Memory B cell (primary cell): ENCODE measurements around the gene MAN1C1.
"Not testable (repeated sequence)": the region's sequence is repeated elsewhere in the genome, so short reads cannot be mapped to it uniquely, and the experiment has no call there.

Source experiments
- ATAC-seq: fragments of 150-1000 bp; cut with Tn5 transposase; 2 replicates; pipeline ENCODE4 v1.10.0; 2021; ENCODE audit warnings: low read depth, mild to moderate bottlenecking, moderate library complexity
- DNase-seq, 2 donors: peaks; one replicate each; pipeline ENCODE4 v3.0.0; 2022; ENCODE audit warnings: low spot score in 2 of 2
- H3K27ac Mint-ChIP-seq: one replicate; pipeline ENCODE4 v1.8.0; 2022; ENCODE audit warnings: mild to moderate bottlenecking, moderate library complexity, mixed read lengths
- H3K27me3 Mint-ChIP-seq: one replicate; pipeline ENCODE4 v1.8.0; 2022; ENCODE audit warnings: mixed read lengths
- H3K36me3 Mint-ChIP-seq: one replicate; pipeline ENCODE4 v1.8.0; 2022; ENCODE audit warnings: mild to moderate bottlenecking, mixed read lengths
- H3K4me1 Mint-ChIP-seq: one replicate; pipeline ENCODE4 v1.8.0; 2022; ENCODE audit warnings: mixed read lengths
- H3K4me3 Mint-ChIP-seq: one replicate; pipeline ENCODE4 v1.8.0; 2022; ENCODE audit warnings: mild to moderate bottlenecking, moderate library complexity, mixed read lengths
- H3K9me3 Mint-ChIP-seq: one replicate; pipeline ENCODE4 v1.8.0; 2022; ENCODE audit warnings: mixed read lengths

The MAN1C1 gene

DNA sequence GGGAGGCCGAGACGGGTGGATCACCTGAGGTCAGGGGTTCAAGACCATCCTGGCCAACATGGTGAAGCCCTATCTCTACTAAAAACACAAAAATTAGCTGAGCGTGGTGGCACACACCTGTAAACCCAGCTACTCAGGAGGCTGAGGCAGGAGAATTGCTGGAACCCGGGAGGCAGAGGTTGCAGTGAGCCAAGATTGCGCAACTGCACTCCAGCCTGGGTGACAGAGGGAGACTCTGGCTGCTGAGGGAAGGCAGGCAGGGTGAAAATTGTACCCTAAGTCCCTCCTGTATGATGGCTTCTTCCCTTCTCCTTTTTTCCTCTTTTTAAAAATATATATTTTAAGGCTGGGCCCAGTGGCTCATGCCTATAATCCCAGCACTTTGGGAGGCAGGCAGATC lies 19.9 kb upstream of the MAN1C1 start:
- not testable (repeated sequence) for H3K36me3 Mint-ChIP-seq

DNA sequence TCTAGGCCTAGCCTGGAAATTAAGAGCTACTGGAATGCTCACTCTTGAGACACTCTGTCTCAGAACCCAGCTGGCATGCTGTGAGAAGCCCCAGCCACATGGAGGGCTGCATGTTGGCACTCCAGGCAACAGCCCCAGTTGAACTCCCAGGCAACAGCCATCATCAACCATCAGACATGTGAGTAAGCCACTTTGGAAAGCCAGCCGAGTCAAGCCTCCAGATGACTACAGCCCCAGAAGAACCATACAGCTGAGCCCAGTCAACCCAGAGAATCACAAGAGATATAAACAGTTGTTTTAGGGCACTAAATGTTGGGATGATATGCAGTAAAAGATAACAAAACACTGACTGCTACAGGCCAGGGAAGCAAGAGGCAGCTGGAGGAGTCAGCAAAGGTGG lies 17.7 kb upstream of the MAN1C1 start:
- Mint-ChIP-seq H3K4me1 (peaks cover 12% of the 10 kb centered on the region), H3K36me3 (peaks cover 2% of the 10 kb centered on the region), H3K9me3 (peaks cover 3% of the 10 kb centered on the region), H3K4me3 (no peak overlapping the region), H3K27me3 (peaks cover 18% of the 10 kb centered on the region), H3K27ac (no peak overlapping the region)
- ATAC-seq (no peak), DNase-seq (no peak)

More for the DNA sequence above, 19.9 kb upstream of the MAN1C1 start:
- DNase-seq, ATAC-seq, H3K4me3 Mint-ChIP-seq, H3K4me1 Mint-ChIP-seq, H3K9me3 Mint-ChIP-seq, H3K27ac Mint-ChIP-seq: not testable (repeated sequence)
- peaks cover 14% of the 10 kb centered on the region for H3K27me3 Mint-ChIP-seq

DNA sequence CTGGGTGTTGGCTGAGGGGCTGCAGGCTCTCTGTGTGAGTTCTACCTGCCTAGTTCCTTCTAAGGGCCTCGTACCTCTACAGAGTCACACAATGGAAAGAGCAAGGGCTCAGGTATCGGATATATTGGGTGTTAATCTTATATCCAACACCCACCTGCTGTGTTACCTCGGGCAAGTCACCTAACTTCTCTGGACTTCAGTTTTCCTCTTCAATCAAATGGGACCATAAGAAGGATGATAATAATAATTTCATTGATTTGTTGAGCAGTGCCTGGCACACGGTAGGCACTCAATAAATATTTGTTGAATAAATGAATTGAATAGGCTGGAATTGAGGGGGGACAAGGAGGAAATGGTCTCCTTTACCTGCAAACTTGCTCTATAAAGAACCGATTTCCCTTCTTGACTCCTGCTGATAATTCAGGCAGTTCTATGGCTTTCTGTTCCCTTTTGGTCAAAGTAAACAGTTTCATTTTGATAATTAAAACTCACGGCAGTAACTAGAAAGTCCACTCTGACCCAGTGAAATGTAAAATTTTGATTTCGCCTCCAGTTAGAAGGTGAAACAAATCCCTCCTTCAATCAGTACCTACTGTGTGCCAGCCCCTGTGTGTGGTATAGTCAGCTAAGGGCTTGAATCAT lies 16.5 kb upstream of the MAN1C1 start:
- H3K36me3 Mint-ChIP-seq, result peaks cover 2% of the 10 kb centered on the region
- H3K9me3 Mint-ChIP-seq, result peaks cover 1% of the 10 kb centered on the region
- peak; percentile 45 for ATAC-seq
- peaks cover 13% of the 10 kb centered on the region for H3K27me3 Mint-ChIP-seq
- peaks cover 12% of the 10 kb centered on the region for H3K4me1 Mint-ChIP-seq
- DNase-seq, result no peak
- no peak overlapping the region for H3K4me3 Mint-ChIP-seq
- H3K27ac Mint-ChIP-seq, result no peak overlapping the region

DNA sequence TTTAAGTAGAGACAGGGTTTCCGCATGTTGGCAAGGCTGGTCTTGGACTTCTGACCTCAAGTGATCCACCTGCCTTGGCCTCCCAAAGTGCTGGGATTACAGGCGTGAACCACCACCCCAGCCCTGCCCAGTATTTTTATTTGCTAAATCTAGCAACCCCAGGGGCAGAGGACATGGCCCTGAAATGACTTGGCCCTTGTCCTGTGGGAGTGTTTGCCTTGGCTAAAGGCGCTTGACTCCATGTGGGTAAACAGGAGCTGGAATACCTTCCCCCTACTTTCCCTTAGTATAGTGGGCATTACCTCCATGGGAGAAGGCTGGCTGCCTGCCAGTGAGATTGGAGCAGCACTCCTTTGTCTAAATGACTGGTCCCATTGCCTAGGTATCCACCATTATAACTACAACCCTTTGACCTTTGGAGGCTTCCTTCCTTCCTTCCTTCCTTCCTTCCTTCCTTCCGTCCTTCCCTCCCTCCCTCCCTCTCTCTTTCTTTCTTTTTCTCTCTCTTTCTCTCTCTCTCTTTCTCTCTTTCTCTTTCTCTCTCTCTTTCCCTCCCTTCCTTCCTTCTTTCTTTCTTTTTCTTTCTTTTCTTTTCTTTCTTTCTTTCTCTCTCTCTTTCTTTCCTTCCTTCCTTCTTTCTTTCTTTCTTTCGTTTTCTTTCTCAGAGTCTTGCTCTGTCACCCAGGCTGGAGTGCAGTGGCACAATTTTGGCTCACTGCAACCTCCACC lies 15.5 kb upstream of the MAN1C1 start:
- H3K4me1 Mint-ChIP-seq, result peaks cover 12% of the 10 kb centered on the region

DNA sequence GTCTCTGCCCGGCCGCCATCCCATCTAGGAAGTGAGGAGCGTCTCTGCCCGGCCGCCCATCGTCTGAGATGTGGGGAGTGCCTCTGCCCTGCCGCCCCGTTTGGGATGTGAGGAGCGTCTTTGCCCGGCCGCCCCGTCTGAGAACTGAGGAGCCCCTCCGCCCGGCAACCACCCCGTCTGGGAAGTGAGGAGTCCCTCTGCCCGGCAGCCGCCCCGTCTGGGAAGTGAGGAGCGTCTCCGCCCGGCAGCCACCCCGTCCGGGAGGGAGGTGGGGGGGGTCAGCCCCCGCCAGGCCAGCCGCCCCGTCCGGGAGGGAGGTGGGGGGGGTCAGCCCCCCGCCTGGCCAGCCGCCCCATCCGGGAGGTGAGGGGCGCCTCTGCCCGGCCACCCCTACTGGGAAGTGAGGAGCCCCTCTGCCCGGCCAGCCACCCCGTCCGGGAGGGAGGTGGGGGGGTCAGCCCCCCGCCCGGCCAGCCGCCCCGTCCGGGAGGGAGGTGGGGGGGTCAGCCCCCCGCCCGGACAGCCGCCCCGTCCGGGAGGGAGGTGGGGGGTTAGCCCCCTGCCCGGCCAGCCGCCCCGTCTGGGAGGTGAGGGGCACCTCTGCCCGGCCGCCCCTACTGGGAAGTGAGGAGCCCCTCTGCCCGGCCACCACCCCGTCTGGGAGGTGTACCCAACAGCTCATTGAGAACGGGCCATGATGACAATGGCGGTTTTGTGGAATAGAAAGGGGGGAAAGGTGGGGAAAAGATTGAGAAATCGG lies 12.6 kb upstream of the MAN1C1 start:
- H3K4me3 Mint-ChIP-seq, H3K36me3 Mint-ChIP-seq, H3K27ac Mint-ChIP-seq, H3K9me3 Mint-ChIP-seq, DNase-seq, ATAC-seq: not testable (repeated sequence)
- Mint-ChIP-seq H3K4me1 (peaks cover 19% of the 10 kb centered on the region), H3K27me3 (peaks cover 15% of the 10 kb centered on the region)

More for the DNA sequence above, 15.5 kb upstream of the MAN1C1 start:
- H3K27ac Mint-ChIP-seq, H3K4me3 Mint-ChIP-seq, ATAC-seq, H3K36me3 Mint-ChIP-seq, DNase-seq, H3K9me3 Mint-ChIP-seq: not testable (repeated sequence)
- peaks cover 13% of the 10 kb centered on the region for H3K27me3 Mint-ChIP-seq

DNA sequence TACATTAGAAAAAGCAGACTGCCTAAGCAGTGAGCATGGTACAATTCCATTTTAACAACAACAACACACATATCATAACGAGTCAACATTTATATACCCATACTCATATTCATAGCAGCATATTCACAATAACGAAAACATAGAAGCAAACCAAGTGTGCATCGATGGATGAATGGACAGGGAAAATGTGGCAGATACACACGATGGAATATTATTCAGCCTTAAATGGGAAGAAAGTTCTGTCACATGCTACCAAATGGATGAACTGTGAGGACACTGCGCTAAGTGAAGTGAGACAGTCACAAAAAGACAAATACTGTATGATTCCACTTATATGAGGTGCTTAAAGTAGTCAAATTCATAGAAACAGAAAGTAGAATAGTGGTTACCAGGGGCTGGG lies 9.5 kb upstream of the MAN1C1 start:
- ATAC-seq (no peak), DNase-seq (no peak)
- no peaks in the 10 kb centered on the region for H3K9me3 Mint-ChIP-seq
- H3K4me1 Mint-ChIP-seq, result peaks cover 7% of the 10 kb centered on the region
- no peaks in the 10 kb centered on the region for H3K36me3 Mint-ChIP-seq
- H3K27ac Mint-ChIP-seq, result no peak overlapping the region
- H3K27me3 Mint-ChIP-seq, result peaks cover 18% of the 10 kb centered on the region
- no peak overlapping the region for H3K4me3 Mint-ChIP-seq

DNA sequence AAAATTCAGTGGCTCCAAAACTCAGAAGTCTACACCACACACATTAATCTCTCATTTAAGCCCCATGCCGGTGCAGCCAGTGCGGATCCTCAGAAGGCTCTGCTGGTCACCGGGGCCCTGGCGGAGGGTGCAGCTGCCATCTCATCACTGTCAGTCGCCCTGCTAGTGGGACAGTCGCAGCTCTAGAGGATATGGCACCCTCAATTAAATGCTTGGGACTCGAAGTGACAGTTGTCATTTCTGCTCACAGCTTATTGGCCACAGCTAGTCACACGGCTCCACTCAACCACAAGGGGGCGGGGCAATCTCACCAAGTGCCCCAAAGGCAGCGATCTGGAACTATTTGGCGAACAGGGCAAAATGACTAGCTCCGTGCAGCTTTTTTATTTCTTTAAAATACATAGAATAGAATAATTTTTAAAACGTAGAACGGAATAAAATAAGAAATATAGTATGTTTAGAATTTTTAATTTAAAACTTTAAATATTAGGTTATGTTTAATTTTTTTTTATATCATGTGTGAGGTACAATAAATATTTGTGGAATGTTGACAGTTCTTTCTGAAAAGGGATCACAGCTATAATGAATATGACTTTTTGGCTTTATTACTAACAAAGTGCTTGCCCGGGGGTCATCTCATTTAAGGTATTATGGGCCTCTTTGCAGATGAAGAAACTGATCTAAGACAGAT lies 8.0 kb upstream of the MAN1C1 start:
- ATAC-seq, result peak; percentile 99
- Mint-ChIP-seq H3K4me3 (peak overlapping the region; percentile 35), H3K27ac (no peak overlapping the region), H3K27me3 (peaks cover 19% of the 10 kb centered on the region), H3K9me3 (no peaks in the 10 kb centered on the region), H3K4me1 (peaks cover 7% of the 10 kb centered on the region), H3K36me3 (no peaks in the 10 kb centered on the region)
- DNase-seq, result peak; percentile 73 to 79

DNA sequence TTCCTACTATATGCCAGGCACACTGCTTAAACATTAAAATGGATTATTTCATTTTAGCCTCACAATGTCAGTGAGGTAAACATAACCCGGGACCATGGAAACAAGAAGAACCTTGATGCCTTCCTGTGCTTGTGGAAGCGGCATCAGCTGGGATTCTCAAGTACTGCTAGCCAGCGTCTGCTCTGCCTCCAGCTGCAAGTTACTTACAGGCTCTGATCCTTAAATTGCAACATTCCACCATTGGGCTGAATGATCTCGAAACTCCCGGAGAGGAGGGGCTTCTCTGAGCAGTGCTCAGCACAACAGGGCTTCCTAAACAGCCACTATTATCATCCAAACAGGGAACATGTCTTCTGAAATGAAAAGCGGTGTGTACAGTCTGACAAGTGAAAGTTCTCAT lies 6.7 kb upstream of the MAN1C1 start:
- DNase-seq (no peak), ATAC-seq (no peak)
- Mint-ChIP-seq H3K27ac (no peak overlapping the region), H3K36me3 (no peaks in the 10 kb centered on the region), H3K27me3 (peaks cover 19% of the 10 kb centered on the region), H3K4me3 (no peak overlapping the region), H3K4me1 (peaks cover 13% of the 10 kb centered on the region), H3K9me3 (no peaks in the 10 kb centered on the region)

DNA sequence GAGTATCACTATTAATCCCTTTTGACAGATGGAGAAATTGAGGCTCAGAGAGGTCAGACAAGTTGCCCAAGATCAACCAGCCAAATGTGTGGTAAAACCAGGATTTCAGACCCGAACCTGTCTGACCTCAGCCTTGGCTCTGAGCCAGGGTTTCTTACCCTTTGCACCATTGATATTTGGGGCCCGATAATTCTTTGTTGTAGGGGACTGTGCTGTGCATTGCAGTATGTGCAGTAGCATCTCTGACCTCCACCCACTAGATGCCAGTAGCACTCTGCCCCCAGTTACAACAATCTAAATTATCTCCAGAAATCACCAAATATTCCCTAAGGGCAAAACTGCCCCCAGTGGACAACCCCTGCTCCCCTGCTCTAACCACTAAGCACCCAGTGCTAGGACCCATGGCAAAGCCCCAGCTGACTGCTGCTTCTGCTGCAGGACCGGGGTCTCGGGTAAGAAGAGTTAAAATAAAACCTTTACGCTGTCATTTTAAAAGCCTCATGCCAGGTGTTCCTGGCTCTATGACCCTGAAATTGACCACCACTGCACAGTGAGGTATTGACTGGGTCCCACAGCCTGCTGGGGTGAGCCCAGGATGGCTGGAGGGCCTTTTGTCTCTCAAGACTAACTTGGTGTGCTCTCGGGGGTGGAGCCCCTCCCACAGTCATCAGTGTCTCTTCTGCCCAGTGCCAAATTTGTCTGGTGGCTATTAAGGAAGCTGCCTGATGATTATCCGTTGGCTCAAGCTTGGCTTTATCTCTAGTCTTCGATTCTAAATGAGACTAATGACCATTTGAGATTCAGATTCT lies 5.6 kb upstream of the MAN1C1 start:
- H3K27ac Mint-ChIP-seq, result no peak overlapping the region
- no peaks in the 10 kb centered on the region for H3K36me3 Mint-ChIP-seq
- H3K9me3 Mint-ChIP-seq, result no peaks in the 10 kb centered on the region
- ATAC-seq, result no peak
- peaks cover 18% of the 10 kb centered on the region for H3K27me3 Mint-ChIP-seq
- peaks cover 21% of the 10 kb centered on the region for H3K4me1 Mint-ChIP-seq
- no peak overlapping the region for H3K4me3 Mint-ChIP-seq
- no peak for DNase-seq

DNA sequence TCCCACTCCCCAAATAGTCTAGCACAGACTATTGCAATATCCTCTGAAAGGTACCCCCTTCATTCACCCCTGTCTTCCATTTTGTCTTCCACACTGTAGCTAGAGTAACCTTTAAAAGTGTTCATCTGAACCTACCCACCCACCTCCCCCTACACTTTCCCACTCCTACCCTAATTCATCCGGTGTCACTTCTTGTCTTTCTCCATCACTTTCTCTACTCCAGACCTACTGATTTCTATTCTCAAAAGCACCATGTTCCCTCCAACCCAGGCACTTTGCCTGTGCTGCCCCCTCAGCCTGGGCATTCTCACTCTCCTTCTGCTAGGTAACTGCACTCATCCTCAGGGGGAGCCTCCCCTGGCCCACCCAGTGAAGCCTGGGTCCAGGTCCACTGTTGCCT lies 4.7 kb upstream of the MAN1C1 start:
- no peak overlapping the region for H3K4me3 Mint-ChIP-seq
- H3K27me3 Mint-ChIP-seq, result peaks cover 16% of the 10 kb centered on the region
- DNase-seq (no peak), ATAC-seq (no peak)
- H3K4me1 Mint-ChIP-seq, result peaks cover 21% of the 10 kb centered on the region
- H3K27ac Mint-ChIP-seq, result no peak overlapping the region
- H3K9me3 Mint-ChIP-seq, result no peaks in the 10 kb centered on the region
- no peaks in the 10 kb centered on the region for H3K36me3 Mint-ChIP-seq

DNA sequence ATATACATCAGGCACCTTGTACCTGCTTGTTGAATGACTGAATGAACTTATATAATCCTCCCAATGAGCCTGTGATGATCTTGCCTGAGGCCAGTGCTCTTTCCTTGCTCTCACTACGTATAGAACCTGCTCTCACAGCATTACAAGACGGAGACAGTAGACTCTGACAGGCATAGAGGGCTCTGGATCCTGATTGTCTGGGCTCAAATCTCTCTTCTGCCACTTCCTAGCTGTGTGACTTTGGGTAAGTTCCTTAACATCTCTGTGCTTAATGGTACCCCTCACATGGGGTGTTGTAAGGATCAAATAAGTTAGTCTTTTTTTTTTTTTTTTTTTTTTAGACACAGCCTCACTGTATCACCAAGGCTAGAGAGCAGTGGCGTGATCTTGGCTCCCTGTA lies 4.2 kb upstream of the MAN1C1 start:
- no peaks in the 10 kb centered on the region for H3K9me3 Mint-ChIP-seq
- H3K4me3 Mint-ChIP-seq, result no peak overlapping the region
- peaks cover 18% of the 10 kb centered on the region for H3K4me1 Mint-ChIP-seq
- no peak overlapping the region for H3K27ac Mint-ChIP-seq
- no peak for DNase-seq
- no peaks in the 10 kb centered on the region for H3K36me3 Mint-ChIP-seq
- H3K27me3 Mint-ChIP-seq, result peaks cover 11% of the 10 kb centered on the region
- no peak for ATAC-seq

DNA sequence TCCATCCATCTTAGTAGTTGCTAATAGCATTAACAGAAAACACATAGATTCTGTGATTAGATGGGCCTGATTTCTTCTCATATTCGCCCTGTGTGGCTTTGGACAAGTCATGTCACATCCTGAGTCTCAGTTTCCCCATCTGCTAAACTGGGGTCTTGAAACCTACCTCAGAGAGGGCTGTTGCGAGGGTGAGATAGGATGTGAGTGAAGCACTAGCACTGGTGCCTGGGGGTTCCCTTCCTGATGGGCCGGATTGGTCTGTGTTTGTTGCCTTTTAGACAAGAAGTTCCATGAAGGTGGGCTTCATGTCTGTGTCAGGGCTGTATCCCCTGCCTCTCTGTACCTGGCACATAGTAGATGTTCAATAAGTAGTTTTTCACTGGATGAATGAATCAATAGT lies 3.5 kb upstream of the MAN1C1 start:
- H3K4me3 Mint-ChIP-seq, result no peak overlapping the region
- no peak for ATAC-seq
- H3K27me3 Mint-ChIP-seq, result peaks cover 10% of the 10 kb centered on the region
- H3K27ac Mint-ChIP-seq, result no peak overlapping the region
- no peaks in the 10 kb centered on the region for H3K9me3 Mint-ChIP-seq
- no peak for DNase-seq
- peaks cover 18% of the 10 kb centered on the region for H3K4me1 Mint-ChIP-seq
- H3K36me3 Mint-ChIP-seq, result no peaks in the 10 kb centered on the region

DNA sequence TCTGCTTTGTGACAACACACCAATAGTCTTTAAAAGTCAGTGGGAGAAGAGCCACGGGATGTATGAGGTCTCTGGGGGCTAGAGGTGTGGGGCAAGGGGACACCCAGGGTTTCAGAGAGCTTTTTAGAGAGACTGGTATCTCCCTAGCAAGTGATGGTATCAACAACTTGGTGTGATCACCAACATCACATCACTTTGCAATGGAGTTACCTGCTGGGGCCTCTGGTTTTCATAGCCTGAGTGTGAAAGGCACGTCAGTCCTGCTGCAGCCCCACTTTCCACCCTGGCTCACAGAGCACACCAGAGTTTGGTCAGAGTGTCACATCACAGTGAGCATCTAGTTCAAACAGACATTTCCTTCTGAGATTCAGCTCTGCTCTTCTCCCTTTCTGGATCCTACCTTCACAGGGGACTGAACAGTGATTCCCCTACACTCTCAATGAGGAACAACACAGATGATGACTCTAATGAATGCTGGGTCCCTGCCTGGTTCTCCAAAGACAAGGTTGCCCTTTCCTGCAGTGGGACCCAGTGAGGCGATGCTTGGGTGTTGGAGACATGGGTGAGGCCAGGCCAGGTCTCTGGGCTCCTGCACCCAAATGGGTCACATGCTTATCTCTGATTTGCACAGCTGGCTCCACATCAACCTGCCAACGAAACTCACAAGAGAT lies 2.0 kb upstream of the MAN1C1 start:
- no peak for ATAC-seq
- Mint-ChIP-seq H3K27ac (no peak overlapping the region), H3K4me3 (no peak overlapping the region), H3K9me3 (no peaks in the 10 kb centered on the region), H3K4me1 (peaks cover 26% of the 10 kb centered on the region), H3K27me3 (peaks cover 17% of the 10 kb centered on the region), H3K36me3 (no peaks in the 10 kb centered on the region)
- DNase-seq, result no peak
